GM12872 (cell line): ENCODE data around the gene ARHGAP4.

Source experiments
- TF ChIP-seq, protein P1 (sequence below): IDR thresholded peaks from 3 replicates; pipeline ENCODE4 v1.5.1; 2011; ENCODE audit warnings: low read depth, mild to moderate bottlenecking, low read length, moderate library complexity; ENCODE audit not compliant: insufficient read depth

The ARHGAP4 gene

GRCh38 chrX:153960077-153960476 is 34.0 kb upstream of the ARHGAP4 start:
- TF ChIP-seq, protein P1, sequence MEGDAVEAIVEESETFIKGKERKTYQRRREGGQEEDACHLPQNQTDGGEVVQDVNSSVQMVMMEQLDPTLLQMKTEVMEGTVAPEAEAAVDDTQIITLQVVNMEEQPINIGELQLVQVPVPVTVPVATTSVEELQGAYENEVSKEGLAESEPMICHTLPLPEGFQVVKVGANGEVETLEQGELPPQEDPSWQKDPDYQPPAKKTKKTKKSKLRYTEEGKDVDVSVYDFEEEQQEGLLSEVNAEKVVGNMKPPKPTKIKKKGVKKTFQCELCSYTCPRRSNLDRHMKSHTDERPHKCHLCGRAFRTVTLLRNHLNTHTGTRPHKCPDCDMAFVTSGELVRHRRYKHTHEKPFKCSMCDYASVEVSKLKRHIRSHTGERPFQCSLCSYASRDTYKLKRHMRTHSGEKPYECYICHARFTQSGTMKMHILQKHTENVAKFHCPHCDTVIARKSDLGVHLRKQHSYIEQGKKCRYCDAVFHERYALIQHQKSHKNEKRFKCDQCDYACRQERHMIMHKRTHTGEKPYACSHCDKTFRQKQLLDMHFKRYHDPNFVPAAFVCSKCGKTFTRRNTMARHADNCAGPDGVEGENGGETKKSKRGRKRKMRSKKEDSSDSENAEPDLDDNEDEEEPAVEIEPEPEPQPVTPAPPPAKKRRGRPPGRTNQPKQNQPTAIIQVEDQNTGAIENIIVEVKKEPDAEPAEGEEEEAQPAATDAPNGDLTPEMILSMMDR, result no peak

GRCh38 chrX:153959649-153960048 is 33.6 kb upstream of the ARHGAP4 start:
- TF ChIP-seq, protein P1, result no peak

DNA sequence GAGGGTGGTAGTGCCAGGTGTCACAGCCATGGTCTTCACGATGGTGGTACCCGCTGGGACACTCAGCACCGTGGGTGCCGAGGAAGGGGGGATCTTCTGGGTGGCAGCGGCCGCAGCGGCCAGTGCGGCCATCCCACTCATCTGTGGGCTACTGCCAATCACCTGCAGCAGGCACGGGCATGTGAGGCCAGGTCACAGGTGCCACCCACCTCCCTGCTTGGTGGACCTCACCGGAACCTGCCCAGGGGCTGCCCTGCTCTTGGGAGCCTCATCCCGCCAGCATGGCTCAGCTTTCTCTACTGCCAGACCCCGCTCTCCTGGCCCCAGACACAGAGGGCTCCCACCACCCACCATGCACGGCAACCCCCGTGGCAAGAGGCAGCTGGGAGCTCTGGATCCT is 32.5 kb upstream of the ARHGAP4 start:
- TF ChIP-seq, protein P1, result no peak

- TF ChIP-seq, protein P1, result no peak
These were observed 31.2 kb upstream of the ARHGAP4 start for GRCh38 chrX:153957224-153957623.

DNA sequence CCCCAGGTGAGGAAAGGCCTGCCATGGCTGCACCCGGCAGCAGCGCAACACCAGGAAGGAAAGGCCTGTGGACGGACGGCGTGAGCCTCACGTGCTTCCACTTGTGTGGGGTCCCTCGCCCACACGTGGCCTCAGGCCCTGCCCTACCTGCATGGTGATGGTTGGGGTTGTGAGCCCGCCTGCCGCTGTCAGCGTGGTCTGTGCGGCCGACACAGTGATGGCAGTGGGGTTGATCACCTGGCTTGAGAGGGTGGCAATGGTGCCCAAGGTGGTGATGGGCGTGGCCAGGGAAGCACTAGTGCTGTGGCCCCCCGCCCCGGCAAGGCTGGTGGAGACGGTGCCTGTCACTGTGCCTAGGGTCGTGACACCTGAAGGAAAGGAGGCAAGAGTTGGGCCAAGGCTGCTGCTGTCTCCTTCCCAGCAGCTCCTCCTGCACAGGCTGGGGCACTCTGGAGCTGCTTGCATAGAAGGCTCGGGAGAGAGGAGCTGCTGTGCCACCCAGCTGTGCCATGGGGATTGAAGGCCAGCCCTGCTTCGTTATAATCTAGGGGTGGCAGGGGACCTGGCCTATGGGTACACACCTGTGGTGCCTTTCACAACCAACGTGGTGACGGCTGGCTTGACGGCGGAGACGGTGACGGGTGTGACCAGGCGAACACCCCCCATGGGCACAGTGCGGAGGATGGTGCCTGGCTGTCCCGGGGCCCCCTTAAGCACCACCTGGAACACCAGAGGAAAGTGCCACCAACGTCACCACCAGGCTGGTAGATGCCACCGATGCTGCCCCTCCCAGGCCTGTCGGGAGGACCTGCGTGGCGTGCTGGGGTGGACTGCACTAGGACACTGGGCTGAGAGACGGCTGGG is 30.2 kb upstream of the ARHGAP4 start:
- TF ChIP-seq, protein P1, result no peak

GRCh38 chrX:153955228-153955732 is 29.2 kb upstream of the ARHGAP4 start:
- TF ChIP-seq, protein P1, result no peak

DNA sequence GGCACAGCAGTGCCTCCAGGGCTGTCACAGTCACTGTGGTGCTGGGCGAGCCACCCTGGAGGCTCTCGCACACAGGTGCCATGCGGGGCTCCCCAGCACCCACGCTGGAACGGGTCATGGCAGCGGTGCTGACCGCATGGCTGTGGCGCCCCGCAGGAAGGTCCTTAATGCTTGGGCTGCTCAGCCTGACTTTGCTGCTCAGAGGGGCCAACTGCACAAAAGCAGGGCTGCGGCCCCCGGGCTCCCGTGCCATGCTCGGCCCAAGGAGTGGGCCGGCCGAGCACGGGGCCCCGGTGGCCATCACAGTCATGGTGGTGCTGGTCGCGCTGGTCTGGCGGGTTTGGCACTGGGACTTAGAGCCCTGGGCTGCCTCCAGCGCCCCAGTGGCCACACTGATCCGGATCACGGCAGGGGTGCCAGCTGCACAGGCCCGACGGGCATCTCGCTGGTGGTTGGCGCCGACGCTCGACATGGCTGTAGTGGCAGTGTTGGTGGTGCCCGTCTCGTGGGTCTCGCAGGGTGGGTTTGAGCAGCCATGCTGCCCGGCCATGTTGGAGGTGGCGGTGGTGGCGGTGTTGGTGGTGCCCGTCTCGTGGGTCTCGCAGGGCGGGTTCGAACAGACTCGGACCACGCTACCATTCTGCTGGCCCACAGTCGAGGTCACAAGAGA is 28.6 kb upstream of the ARHGAP4 start:
- TF ChIP-seq, protein P1, result no peak
